HepG2 (cell line): Measurements from ENCODE around the gene VMO1. TPM values are rescaled to one million over a fixed set of nuclear protein-coding genes. Genes with fewer than 3 reads are reported as not detected.
A peak's percentile ranks its signal among the peaks of the same experiment; 100 is the strongest.

ENCODE experiments used
- ATAD3A ChIP-seq: sonication (generic); formaldehyde crosslinking; IDR thresholded peaks from 2 replicates; pipeline ENCODE4 v1.4.0; 2020; ENCODE audit warnings: missing genetic modification reagents
- ATF3 ChIP-seq: sonication (generic); formaldehyde crosslinking; IDR thresholded peaks from 2 replicates; pipeline ENCODE4 v1.4.0; 2020; ENCODE audit warnings: missing genetic modification reagents
- CAMTA2 ChIP-seq: sonication (generic); formaldehyde crosslinking; IDR thresholded peaks from 2 replicates; pipeline ENCODE4 v1.4.0; 2020; ENCODE audit warnings: mild to moderate bottlenecking, missing genetic modification reagents, borderline replicate concordance
- CHD2 ChIP-seq: IDR thresholded peaks from 2 replicates; pipeline ENCODE4 v1.6.1; 2011; ENCODE audit warnings: low read depth, low read length, improper control_type of control experiment
- EP300 ChIP-seq, 3 experiments: sonication (generic) in 1 of 3; formaldehyde crosslinking in 1 of 3; IDR thresholded peaks; 2 replicates each; pipeline versions ENCODE4 v1.5.1 to v1.6.1; 2011 to 2020; ENCODE audit warnings: low read depth in 2 of 3, low read length in 2 of 3, borderline replicate concordance in 1 of 3, improper control_type of control experiment in 1 of 3, mild to moderate bottlenecking in 1 of 3, missing genetic modification reagents in 1 of 3, moderate library complexity in 1 of 3
- ESRRA ChIP-seq: sonication (generic); formaldehyde crosslinking; IDR thresholded peaks from 2 replicates; pipeline ENCODE4 v1.5.1; 2020; ENCODE audit warnings: mild to moderate bottlenecking, low read depth, missing genetic modification reagents
- HOXD1 ChIP-seq: sonication (generic); formaldehyde crosslinking; IDR thresholded peaks from 2 replicates; pipeline ENCODE4 v1.5.0; 2020; ENCODE audit warnings: missing genetic modification reagents
- MTF2 ChIP-seq: sonication (generic); formaldehyde crosslinking; IDR thresholded peaks from 2 replicates; pipeline ENCODE4 v1.5.0; 2020; ENCODE audit warnings: missing genetic modification reagents, borderline replicate concordance
- NFIB ChIP-seq: sonication (generic); formaldehyde crosslinking; IDR thresholded peaks from 2 replicates; pipeline ENCODE4 v1.9.0; 2021; ENCODE audit warnings: missing genetic modification reagents, mild to moderate bottlenecking, borderline replicate concordance
- PHF8 ChIP-seq: sonication (generic); formaldehyde crosslinking; IDR thresholded peaks from 2 replicates; pipeline ENCODE4 v1.5.0; 2020; ENCODE audit warnings: missing genetic modification reagents
- TBX3 ChIP-seq: fragments of 450-650 bp; IDR thresholded peaks from 2 replicates; pipeline ENCODE4 v1.6.1; 2017; ENCODE audit warnings: antibody characterized with exemption, mild to moderate bottlenecking, inconsistent platforms, borderline replicate concordance
- TOPORS ChIP-seq: sonication (generic); formaldehyde crosslinking; IDR thresholded peaks from 2 replicates; pipeline ENCODE4 v1.8.0; 2023; ENCODE audit warnings: mild to moderate bottlenecking, missing genetic modification reagents
- ZFP37 ChIP-seq: sonication (generic); formaldehyde crosslinking; IDR thresholded peaks from 2 replicates; pipeline ENCODE4 v1.4.0; 2020; ENCODE audit warnings: missing genetic modification reagents, borderline replicate concordance
- ZFY ChIP-seq: sonication (generic); formaldehyde crosslinking; IDR thresholded peaks from 2 replicates; pipeline ENCODE4 v1.4.0; 2020; ENCODE audit warnings: missing genetic modification reagents
- ZNF260 ChIP-seq: sonication (generic); formaldehyde crosslinking; IDR thresholded peaks from 2 replicates; pipeline ENCODE4 v1.4.0; 2020; ENCODE audit warnings: missing genetic modification reagents, low read depth, mild to moderate bottlenecking, borderline replicate concordance
- ZNF546 ChIP-seq: sonication (generic); formaldehyde crosslinking; conservative IDR thresholded peaks from 2 replicates; pipeline ENCODE4 v1.8.1; 2023; ENCODE audit warnings: mild to moderate bottlenecking, missing genetic modification reagents
- ZNF766 ChIP-seq: sonication (generic); formaldehyde crosslinking; IDR thresholded peaks from 2 replicates; pipeline ENCODE4 v1.5.0; 2020; ENCODE audit warnings: missing genetic modification reagents, borderline replicate concordance
- ZNF839 ChIP-seq: sonication (generic); formaldehyde crosslinking; IDR thresholded peaks from 2 replicates; pipeline ENCODE4 v1.4.0; 2020; ENCODE audit warnings: missing genetic modification reagents, mild to moderate bottlenecking, borderline replicate concordance
- polyA plus RNA-seq, 8 experiments: library from polyadenylated mRNA; depleted of rRNA in 3 of 8; stranded (reverse) in 7 of 8; unstranded in 1 of 8; fragments of >200 nt; fragmentation: Illumina TruSeq in 4 of 8; extraction: Trizol in 4 of 8; gene quantifications; 2 replicates each; pipeline versions ENCODE4 v1.2.1 to v1.2.3, GENCODE V29; 2011 to 2016; ENCODE audit warnings: low read depth in 4 of 8, missing spikeins in 1 of 8, mixed read lengths in 1 of 8; ENCODE audit not compliant: insufficient read depth in 1 of 8
- total RNA-seq, 5 experiments: library from RNA; depleted of rRNA; stranded (reverse); fragments of >200 nt; fragmentation: Illumina TruSeq; extraction: Trizol; gene quantifications; 2 replicates each; pipeline ENCODE4 v1.2.3, GENCODE V29; 2016; ENCODE audit warnings: low read depth in 1 of 5
- TF ChIP-seq, protein P1 (sequence below): sonication (generic); formaldehyde crosslinking; IDR thresholded peaks from 2 replicates; pipeline ENCODE4 v1.4.0; 2020; ENCODE audit warnings: missing genetic modification reagents, borderline replicate concordance
- TF ChIP-seq, protein P2 (sequence below): sonication (generic); formaldehyde crosslinking; IDR thresholded peaks from 2 replicates; pipeline ENCODE4 v1.8.0; 2022; ENCODE audit warnings: mild to moderate bottlenecking, missing genetic modification reagents, moderate library complexity
- TF ChIP-seq, protein P3 (sequence below): sonication (generic); formaldehyde crosslinking; IDR thresholded peaks from 2 replicates; pipeline ENCODE4 v1.4.0; 2020; ENCODE audit warnings: low read depth, mild to moderate bottlenecking, missing genetic modification reagents
- TF ChIP-seq, protein P4 (sequence below): sonication (generic); formaldehyde crosslinking; IDR thresholded peaks from 2 replicates; pipeline ENCODE4 v1.8.0; 2022; ENCODE audit warnings: mild to moderate bottlenecking, missing genetic modification reagents

The VMO1 gene
- total and polyA plus RNA-seq, 2 of the 13 experiments (the other 11 are each of a cell fraction or from before 2014, with no cell fraction given) = not detected

- no peak for TF ChIP-seq ZNF260 (CRISPR knock-in tag)
- peak; percentile 71; the same call in 1 of the 2 replicates for TF ChIP-seq PHF8 (CRISPR knock-in tag)
- TF ChIP-seq HOXD1 = 0 out of 2 replicates have a peak, but pooled peaks have one; percentile 42
- no peak for TF ChIP-seq ATAD3A (CRISPR knock-in tag)
- TF ChIP-seq EP300 (IDR thresholded peaks at IDR 0.05; ENCODE audit: low read depth in 2 of 2, low read length in 2 of 2) = no peak
- no peak for TF ChIP-seq EP300 (CRISPR knock-in tag; IDR thresholded peaks at IDR 0.05; ENCODE audit: borderline replicate concordance)
- TF ChIP-seq, protein P1, sequence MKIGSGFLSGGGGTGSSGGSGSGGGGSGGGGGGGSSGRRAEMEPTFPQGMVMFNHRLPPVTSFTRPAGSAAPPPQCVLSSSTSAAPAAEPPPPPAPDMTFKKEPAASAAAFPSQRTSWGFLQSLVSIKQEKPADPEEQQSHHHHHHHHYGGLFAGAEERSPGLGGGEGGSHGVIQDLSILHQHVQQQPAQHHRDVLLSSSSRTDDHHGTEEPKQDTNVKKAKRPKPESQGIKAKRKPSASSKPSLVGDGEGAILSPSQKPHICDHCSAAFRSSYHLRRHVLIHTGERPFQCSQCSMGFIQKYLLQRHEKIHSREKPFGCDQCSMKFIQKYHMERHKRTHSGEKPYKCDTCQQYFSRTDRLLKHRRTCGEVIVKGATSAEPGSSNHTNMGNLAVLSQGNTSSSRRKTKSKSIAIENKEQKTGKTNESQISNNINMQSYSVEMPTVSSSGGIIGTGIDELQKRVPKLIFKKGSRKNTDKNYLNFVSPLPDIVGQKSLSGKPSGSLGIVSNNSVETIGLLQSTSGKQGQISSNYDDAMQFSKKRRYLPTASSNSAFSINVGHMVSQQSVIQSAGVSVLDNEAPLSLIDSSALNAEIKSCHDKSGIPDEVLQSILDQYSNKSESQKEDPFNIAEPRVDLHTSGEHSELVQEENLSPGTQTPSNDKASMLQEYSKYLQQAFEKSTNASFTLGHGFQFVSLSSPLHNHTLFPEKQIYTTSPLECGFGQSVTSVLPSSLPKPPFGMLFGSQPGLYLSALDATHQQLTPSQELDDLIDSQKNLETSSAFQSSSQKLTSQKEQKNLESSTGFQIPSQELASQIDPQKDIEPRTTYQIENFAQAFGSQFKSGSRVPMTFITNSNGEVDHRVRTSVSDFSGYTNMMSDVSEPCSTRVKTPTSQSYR = no peak
- TF ChIP-seq ATF3 (CRISPR knock-in tag) = no peak
- TF ChIP-seq, protein P2, sequence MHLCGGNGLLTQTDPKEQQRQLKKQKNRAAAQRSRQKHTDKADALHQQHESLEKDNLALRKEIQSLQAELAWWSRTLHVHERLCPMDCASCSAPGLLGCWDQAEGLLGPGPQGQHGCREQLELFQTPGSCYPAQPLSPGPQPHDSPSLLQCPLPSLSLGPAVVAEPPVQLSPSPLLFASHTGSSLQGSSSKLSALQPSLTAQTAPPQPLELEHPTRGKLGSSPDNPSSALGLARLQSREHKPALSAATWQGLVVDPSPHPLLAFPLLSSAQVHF (CRISPR knock-in tag) = no peak
- TF ChIP-seq ZNF839 (CRISPR knock-in tag) = no peak
- TF ChIP-seq NFIB = no peak
- TF ChIP-seq ZNF546 (CRISPR knock-in tag) = no peak
- TF ChIP-seq CAMTA2 (CRISPR knock-in tag) = peak; percentile 42; the same call in 1 of the 2 replicates
- TF ChIP-seq TOPORS (CRISPR knock-in tag) = no peak
- TF ChIP-seq ZNF766 (CRISPR knock-in tag) = no peak
- no peak for TF ChIP-seq CHD2
- peak; percentile 80; the same call in 1 of the 2 replicates for TF ChIP-seq MTF2 (CRISPR knock-in tag)
- TF ChIP-seq ZFY (CRISPR knock-in tag) = peak; percentile 60
- no peak for TF ChIP-seq ZFP37 (CRISPR knock-in tag)
- TF ChIP-seq ESRRA = 0 out of 2 replicates have a peak, but pooled peaks have one; percentile 46
- TF ChIP-seq, protein P3, sequence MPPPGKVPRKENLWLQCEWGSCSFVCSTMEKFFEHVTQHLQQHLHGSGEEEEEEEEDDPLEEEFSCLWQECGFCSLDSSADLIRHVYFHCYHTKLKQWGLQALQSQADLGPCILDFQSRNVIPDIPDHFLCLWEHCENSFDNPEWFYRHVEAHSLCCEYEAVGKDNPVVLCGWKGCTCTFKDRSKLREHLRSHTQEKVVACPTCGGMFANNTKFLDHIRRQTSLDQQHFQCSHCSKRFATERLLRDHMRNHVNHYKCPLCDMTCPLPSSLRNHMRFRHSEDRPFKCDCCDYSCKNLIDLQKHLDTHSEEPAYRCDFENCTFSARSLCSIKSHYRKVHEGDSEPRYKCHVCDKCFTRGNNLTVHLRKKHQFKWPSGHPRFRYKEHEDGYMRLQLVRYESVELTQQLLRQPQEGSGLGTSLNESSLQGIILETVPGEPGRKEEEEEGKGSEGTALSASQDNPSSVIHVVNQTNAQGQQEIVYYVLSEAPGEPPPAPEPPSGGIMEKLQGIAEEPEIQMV (CRISPR knock-in tag) = peak; percentile 17
- TF ChIP-seq, protein P4, sequence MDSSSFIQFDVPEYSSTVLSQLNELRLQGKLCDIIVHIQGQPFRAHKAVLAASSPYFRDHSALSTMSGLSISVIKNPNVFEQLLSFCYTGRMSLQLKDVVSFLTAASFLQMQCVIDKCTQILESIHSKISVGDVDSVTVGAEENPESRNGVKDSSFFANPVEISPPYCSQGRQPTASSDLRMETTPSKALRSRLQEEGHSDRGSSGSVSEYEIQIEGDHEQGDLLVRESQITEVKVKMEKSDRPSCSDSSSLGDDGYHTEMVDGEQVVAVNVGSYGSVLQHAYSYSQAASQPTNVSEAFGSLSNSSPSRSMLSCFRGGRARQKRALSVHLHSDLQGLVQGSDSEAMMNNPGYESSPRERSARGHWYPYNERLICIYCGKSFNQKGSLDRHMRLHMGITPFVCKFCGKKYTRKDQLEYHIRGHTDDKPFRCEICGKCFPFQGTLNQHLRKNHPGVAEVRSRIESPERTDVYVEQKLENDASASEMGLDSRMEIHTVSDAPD (CRISPR knock-in tag) = 0 out of 2 replicates have a peak, but pooled peaks have one; percentile 34
- TF ChIP-seq TBX3 = no peak
Measured at GRCh38 chr17:4739122-4740024, 46.8 kb downstream of the VMO1 start, which contains the start of the genes CXCL16 and ZMYND15 (continued).
